HPDE6-E6E7 (cell line): Measurements from ENCODE around the gene KRT16.
"Not testable (repeated sequence)": the region's sequence is repeated elsewhere in the genome, so short reads cannot be mapped to it uniquely, and the experiment has no call there.

Source experiments
- DNase-seq: peaks from one replicate; pipeline ENCODE4 v3.0.0; 2011; ENCODE audit warnings: missing footprints; ENCODE audit errors: extremely low spot score

KRT16 gene

GRCh38 chr17:41628073-41628370 lies 15.5 kb upstream of the KRT16 start:
- not testable (repeated sequence) for DNase-seq

- DNase-seq = no peak
These were observed 14.9 kb upstream of the KRT16 start for GRCh38 chr17:41627316-41628072.

- not testable (repeated sequence) for DNase-seq
These were observed 14.3 kb upstream of the KRT16 start for GRCh38 chr17:41626914-41627295.

- not testable (repeated sequence) for DNase-seq
These were observed 13.7 kb upstream of the KRT16 start for GRCh38 chr17:41626028-41626913.

GRCh38 chr17:41625602-41626001 lies 13.0 kb upstream of the KRT16 start:
- peak; percentile 88 for DNase-seq

GRCh38 chr17:41624208-41625101 lies 11.9 kb upstream of the KRT16 start, which contains the start of gene KRT17:
TSS of gene KRT17 (minus strand) at chr17:41624575. CDS start at chr17:41624509, 66 bp downstream.
- DNase-seq = peak; percentile 75

- DNase-seq = not testable (repeated sequence)
These were observed 10.8 kb upstream of the KRT16 start for GRCh38 chr17:41623184-41623861.

GRCh38 chr17:41622340-41623183 lies 10.0 kb upstream of the KRT16 start:
- not testable (repeated sequence) for DNase-seq

GRCh38 chr17:41621916-41622315 lies 9.3 kb upstream of the KRT16 start:
- no peak for DNase-seq

- DNase-seq = not testable (repeated sequence)
These were observed 8.9 kb upstream of the KRT16 start for GRCh38 chr17:41621435-41621817.

GRCh38 chr17:41620583-41621434 lies 8.2 kb upstream of the KRT16 start:
- no peak for DNase-seq

- DNase-seq = not testable (repeated sequence)
These were observed 7.5 kb upstream of the KRT16 start for GRCh38 chr17:41619927-41620582.

- no peak for DNase-seq
These were observed 6.7 kb upstream of the KRT16 start for GRCh38 chr17:41619036-41619926.

GRCh38 chr17:41618341-41619035 lies 5.9 kb upstream of the KRT16 start:
- DNase-seq = no peak

GRCh38 chr17:41617698-41618097 lies 5.1 kb upstream of the KRT16 start:
- DNase-seq = no peak

GRCh38 chr17:41617136-41617535 lies 4.6 kb upstream of the KRT16 start:
- DNase-seq = no peak

- DNase-seq = not testable (repeated sequence)
These were observed 3.9 kb upstream of the KRT16 start for GRCh38 chr17:41616486-41616885.
